ENCODE data around the gene IGFBPL1. TPM values are rescaled to one million over a fixed set of nuclear protein-coding genes. Genes with fewer than 3 reads are reported as not detected.

IGFBPL1 gene
- total and polyA plus RNA-seq, 10 of the 15 experiments (the other 5 are each of a cell fraction or from before 2014, with no cell fraction given), result 0.25 TPM; not detected in 9

DNA sequence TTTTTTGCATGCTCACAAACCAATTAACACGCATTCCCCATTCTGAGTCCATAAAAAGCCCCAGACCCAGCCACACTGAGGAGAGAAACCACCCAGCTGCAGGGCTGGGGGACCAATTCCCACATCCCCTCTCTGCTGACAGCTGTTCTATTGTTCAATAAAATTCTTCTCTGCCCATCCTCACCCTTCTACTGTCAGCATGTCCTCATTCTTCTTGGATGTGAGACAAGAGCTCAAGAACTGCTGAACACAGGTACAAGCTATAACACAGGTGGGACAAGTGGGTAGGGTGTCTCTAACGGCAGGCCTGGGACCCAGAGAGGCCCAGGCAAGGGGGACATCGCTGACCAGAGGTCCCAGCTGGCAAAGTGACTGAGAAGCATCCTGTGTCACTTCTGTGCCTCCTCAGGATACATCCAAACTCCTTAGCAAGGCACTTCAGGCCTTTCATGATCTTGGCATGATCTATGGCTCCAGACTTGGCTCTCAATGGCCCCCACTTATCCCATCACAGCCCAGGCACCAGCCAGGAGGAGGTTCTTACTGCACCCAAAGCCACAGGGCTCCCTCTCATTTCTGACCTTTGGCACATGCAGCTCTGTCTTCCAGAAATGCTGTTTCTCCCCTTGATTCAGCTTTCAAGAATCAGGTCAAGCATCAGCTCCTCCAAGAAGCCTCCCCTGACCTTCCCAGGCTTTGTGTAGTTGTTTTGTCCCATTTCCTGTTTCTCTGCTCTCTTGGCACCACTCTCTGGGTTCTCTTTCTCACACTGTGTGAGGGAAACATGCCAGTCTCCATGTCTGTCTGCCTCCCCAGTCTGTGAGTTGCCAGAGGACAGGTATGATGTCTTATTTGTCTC, 39.0 kb downstream of the IGFBPL1 start:
- ChIA-PET RAD21 (ENCODE audit: unreplicated experiment) (no interaction called here), POLR2A (no interaction called here), SMC1A (ENCODE audit: uncharacterized antibody, unreplicated experiment) (interaction anchor here (0.8 kb wide), 1 partner anchor 51 kb away, joined by 3 read pairs; no protein-coding TSS in a partner anchor), CTCF (interaction anchor here (0.9 kb wide), 1 partner anchor 16 kb away, joined by 3 read pairs; no protein-coding TSS in a partner anchor)
- no TSS peak for BruUV-seq (replicated peaks)
- Histone ChIP-seq H3K9me3 (replicated peaks; ENCODE audit: control insufficient read depth, insufficient read depth, low read length) (peaks cover 6% of the 10 kb centered on the region; the same call in 1 of the 3 replicates), H3K4me3 (no peak overlapping the region), H3K27ac (ENCODE audit: control insufficient read depth, insufficient read depth) (no peak overlapping the region), H3K27me3 (replicated peaks in 1 of 2; ENCODE audit: control insufficient read depth in 2 of 2, insufficient read depth in 2 of 2, low read length in 1 of 2) (no peaks in the 10 kb centered on the region), H3K79me2 (ENCODE audit: control insufficient read depth, insufficient read depth, low read length) (no peaks in the 10 kb centered on the region), H3K4me2 (ENCODE audit: control insufficient read depth, insufficient read depth) (no peak overlapping the region), H2AFZ (ENCODE audit: control insufficient read depth, low read depth, low read length) (no peak overlapping the region), H3K36me3 (ENCODE audit: control insufficient read depth in 2 of 2, insufficient read depth in 2 of 2, low read length in 1 of 2) (no peaks in the 10 kb centered on the region), H4K20me1 (ENCODE audit: control insufficient read depth, insufficient read depth) (no peaks in the 10 kb centered on the region), H3K9ac (ENCODE audit: control insufficient read depth, insufficient read depth, low read length) (no peak overlapping the region), H3K4me1 (ENCODE audit: control insufficient read depth, insufficient read depth, low read length) (no peaks in the 10 kb centered on the region)
- FAIRE-seq, result no peak
- in situ Hi-C loops (cut with MboI), result no loop called here
- intact Hi-C loops (cut with micrococcal nuclease; ENCODE audit: unreplicated experiment), result no loop called here
- no peak for ATAC-seq
- no peak for DNase-seq (ENCODE audit: low read depth, low spot score)
- TF ChIP-seq CREB1 (IDR thresholded peaks at IDR 0.05; ENCODE audit: low read depth) (no peak), PAX8 (IDR thresholded peaks at IDR 0.05) (no peak), EP300 (IDR thresholded peaks at IDR 0.05; ENCODE audit: borderline replicate concordance in 1 of 2, control insufficient read depth in 1 of 2, low read depth in 2 of 2, low read length in 2 of 2) (no peak), POLR2AphosphoS2 (IDR thresholded peaks at IDR 0.05; ENCODE audit: low read depth, low read length) (no peak), ZNF207 (IDR thresholded peaks at IDR 0.05; ENCODE audit: borderline replicate concordance) (no peak), NFXL1 (IDR thresholded peaks at IDR 0.05; ENCODE audit: borderline replicate concordance) (no peak), PAX5 (IDR thresholded peaks at IDR 0.05; ENCODE audit: borderline replicate concordance, low read depth, low read length) (no peak), TCF3 (IDR thresholded peaks at IDR 0.05; ENCODE audit: borderline replicate concordance, insufficient read depth, low read depth, low read length) (no peak), NR2C2 (IDR thresholded peaks at IDR 0.05; ENCODE audit: borderline replicate concordance, control insufficient read depth, insufficient read length, low read depth) (no peak)
- TF ChIP-seq, protein P1, sequence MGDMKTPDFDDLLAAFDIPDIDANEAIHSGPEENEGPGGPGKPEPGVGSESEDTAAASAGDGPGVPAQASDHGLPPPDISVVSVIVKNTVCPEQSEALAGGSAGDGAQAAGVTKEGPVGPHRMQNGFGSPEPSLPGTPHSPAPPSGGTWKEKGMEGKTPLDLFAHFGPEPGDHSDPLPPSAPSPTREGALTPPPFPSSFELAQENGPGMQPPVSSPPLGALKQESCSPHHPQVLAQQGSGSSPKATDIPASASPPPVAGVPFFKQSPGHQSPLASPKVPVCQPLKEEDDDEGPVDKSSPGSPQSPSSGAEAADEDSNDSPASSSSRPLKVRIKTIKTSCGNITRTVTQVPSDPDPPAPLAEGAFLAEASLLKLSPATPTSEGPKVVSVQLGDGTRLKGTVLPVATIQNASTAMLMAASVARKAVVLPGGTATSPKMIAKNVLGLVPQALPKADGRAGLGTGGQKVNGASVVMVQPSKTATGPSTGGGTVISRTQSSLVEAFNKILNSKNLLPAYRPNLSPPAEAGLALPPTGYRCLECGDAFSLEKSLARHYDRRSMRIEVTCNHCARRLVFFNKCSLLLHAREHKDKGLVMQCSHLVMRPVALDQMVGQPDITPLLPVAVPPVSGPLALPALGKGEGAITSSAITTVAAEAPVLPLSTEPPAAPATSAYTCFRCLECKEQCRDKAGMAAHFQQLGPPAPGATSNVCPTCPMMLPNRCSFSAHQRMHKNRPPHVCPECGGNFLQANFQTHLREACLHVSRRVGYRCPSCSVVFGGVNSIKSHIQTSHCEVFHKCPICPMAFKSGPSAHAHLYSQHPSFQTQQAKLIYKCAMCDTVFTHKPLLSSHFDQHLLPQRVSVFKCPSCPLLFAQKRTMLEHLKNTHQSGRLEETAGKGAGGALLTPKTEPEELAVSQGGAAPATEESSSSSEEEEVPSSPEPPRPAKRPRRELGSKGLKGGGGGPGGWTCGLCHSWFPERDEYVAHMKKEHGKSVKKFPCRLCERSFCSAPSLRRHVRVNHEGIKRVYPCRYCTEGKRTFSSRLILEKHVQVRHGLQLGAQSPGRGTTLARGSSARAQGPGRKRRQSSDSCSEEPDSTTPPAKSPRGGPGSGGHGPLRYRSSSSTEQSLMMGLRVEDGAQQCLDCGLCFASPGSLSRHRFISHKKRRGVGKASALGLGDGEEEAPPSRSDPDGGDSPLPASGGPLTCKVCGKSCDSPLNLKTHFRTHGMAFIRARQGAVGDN (IDR thresholded peaks at IDR 0.05), result no peak
- TF ChIP-seq, protein P2, sequence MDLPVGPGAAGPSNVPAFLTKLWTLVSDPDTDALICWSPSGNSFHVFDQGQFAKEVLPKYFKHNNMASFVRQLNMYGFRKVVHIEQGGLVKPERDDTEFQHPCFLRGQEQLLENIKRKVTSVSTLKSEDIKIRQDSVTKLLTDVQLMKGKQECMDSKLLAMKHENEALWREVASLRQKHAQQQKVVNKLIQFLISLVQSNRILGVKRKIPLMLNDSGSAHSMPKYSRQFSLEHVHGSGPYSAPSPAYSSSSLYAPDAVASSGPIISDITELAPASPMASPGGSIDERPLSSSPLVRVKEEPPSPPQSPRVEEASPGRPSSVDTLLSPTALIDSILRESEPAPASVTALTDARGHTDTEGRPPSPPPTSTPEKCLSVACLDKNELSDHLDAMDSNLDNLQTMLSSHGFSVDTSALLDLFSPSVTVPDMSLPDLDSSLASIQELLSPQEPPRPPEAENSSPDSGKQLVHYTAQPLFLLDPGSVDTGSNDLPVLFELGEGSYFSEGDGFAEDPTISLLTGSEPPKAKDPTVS (IDR thresholded peaks at IDR 0.05; ENCODE audit: low read depth, low read length), result no peak
- 11% methylated on average over 3 of the region's 3 CpGs for WGBS (ENCODE audit: insufficient coverage, insufficient replicate concordance, low lambda C conversion rate, missing lambda C conversion rate)
